Naive thymus-derived CD8-positive, alpha-beta T cell (primary cell): ENCODE results near the gene ECSIT. TPM values are rescaled to one million over a fixed set of nuclear protein-coding genes. Genes with fewer than 3 reads are reported as not detected.

Experiments used
- ATAC-seq, 2 donors: fragments of 150-1000 bp; cut with Tn5 transposase in 1 of 2; sonication (Bioruptor Pico), chemical (Tn5 transposase) in 1 of 2; 1 replicate in 1 of 2; 2 replicates in 1 of 2; pipeline ENCODE4 v1.10.0; 2021; ENCODE audit warnings: mild to moderate bottlenecking in 2 of 2, moderate library complexity in 2 of 2
- POLR2A ChIA-PET: fragments of 350-600 bp; sonication (Branson Sonifier 250); formaldehyde crosslinking; loops from one replicate; lab custom pipeline; 2021; ENCODE audit warnings: antibody characterized with exemption; lab: Charles Lee
- DNase-seq, 10 donors: peaks; one replicate each; pipeline versions ENCODE4 v3.0.0 to v3.0.0-alpha.2; 2020 to 2022
- H3K27ac Mint-ChIP-seq, 10 donors: one replicate each; pipeline ENCODE4 v1.8.0; 2020 to 2022; ENCODE audit warnings: mild to moderate bottlenecking in 10 of 10, mixed read lengths in 10 of 10, moderate library complexity in 4 of 10, inconsistent platforms in 1 of 10
- H3K27me3 Mint-ChIP-seq, 5 donors: one replicate each; pipeline ENCODE4 v1.8.0; 2021 to 2022; ENCODE audit warnings: mixed read lengths in 5 of 5
- H3K36me3 Mint-ChIP-seq, 3 donors: one replicate each; pipeline ENCODE4 v1.8.0; 2020 to 2022; ENCODE audit warnings: mixed read lengths in 3 of 3, mild to moderate bottlenecking in 2 of 3, inconsistent platforms in 1 of 3
- H3K4me1 Mint-ChIP-seq, 4 donors: one replicate each; pipeline ENCODE4 v1.8.0; 2021 to 2022; ENCODE audit warnings: mixed read lengths in 4 of 4
- H3K4me3 Mint-ChIP-seq, 10 donors: one replicate each; pipeline ENCODE4 v1.8.0; 2020 to 2022; ENCODE audit warnings: mild to moderate bottlenecking in 10 of 10, mixed read lengths in 10 of 10, moderate library complexity in 6 of 10, inconsistent platforms in 1 of 10
- H3K9me3 Mint-ChIP-seq, 9 donors: one replicate each; pipeline ENCODE4 v1.8.0; 2020 to 2022; ENCODE audit warnings: mixed read lengths in 9 of 9, mild to moderate bottlenecking in 3 of 9, inconsistent platforms in 1 of 9, moderate library complexity in 1 of 9
- polyA plus RNA-seq, 3 donors: library from polyadenylated mRNA; unstranded; fragments of 300-500 nt; fragmentation: Illumina TruSeq; gene quantifications; one replicate each; pipeline ENCODE4 v1.2.3, GENCODE V29; 2021
- total RNA-seq, 8 experiments: library from RNA in 2 of 8; stranded (reverse) in 2 of 8; gene quantifications; one replicate each; pipeline ENCODE4 v1.2.3 and lab custom pipeline; 2021 to 2026

Gene ECSIT
- total and polyA plus RNA-seq, 5 experiments from 2014 or later: 34.3 to 50.8 (median 40.1) TPM

GRCh38 chr19:11495481-11495880 is 33.5 kb downstream of the ECSIT start:
- Mint-ChIP-seq H3K4me3 (no peak overlapping the region), H3K36me3 (peaks cover 0 to 13% (median 12%) of the 10 kb centered on the region in 3 donors), H3K27me3 (no peaks in the 10 kb centered on the region), H3K4me1 (peaks cover 0 to 2% (median 0%) of the 10 kb centered on the region in 4 donors), H3K9me3 (peaks cover 0 to 2% (median 0%) of the 10 kb centered on the region in 9 donors), H3K27ac (no peak overlapping the region)
- DNase-seq (no peak), ATAC-seq (no peak)
- POLR2A ChIA-PET: interaction anchor here (0.6 to 1.3 kb wide), 2 partner anchors 11 to 1047 kb away, joined by 3 read pairs; no protein-coding TSS in a partner anchor

DNA sequence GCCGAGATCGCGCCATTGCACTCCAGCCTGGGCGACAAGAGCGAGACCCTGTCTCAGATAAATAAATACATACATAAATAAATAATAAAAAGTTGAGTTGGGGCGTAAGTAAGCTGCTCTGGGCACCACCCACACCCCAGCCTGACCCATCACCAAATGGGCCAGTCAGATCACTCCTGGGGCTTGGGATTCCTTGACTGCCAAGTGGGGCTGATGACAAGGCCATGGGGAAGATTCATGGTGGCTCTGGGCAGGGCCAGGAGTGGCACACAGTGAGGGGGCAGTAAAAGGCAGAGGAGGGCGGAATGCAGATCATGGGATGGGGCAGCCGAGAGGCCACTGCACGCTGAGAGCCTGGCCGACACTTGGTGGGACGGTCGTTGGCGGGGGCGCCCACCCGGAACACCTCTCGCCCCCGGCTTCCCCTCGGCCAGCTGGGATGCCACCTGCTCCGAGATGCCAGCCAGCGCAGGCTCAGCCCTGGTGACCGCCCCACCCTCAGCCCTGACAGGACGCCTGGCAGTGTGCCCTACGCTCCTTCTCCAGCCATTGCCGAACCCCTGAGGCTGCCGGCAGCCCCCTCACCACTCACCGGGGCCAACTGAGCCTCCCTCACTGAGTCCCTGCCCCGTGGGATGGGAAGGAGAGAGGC is 34.2 kb downstream of the ECSIT start:
- Mint-ChIP-seq H3K36me3 (peaks cover 0 to 18% (median 12%) of the 10 kb centered on the region in 3 donors), H3K27me3 (no peaks in the 10 kb centered on the region), H3K27ac (no peak overlapping the region), H3K4me3 (no peak overlapping the region), H3K9me3 (peaks cover 0 to 2% (median 0%) of the 10 kb centered on the region in 9 donors), H3K4me1 (peaks cover 0 to 2% (median 0%) of the 10 kb centered on the region in 4 donors)
- DNase-seq (no peak), ATAC-seq (no peak)
- POLR2A ChIA-PET: interaction anchor here (1.3 kb wide), 1 partner anchor 12 kb away, joined by 3 read pairs; no protein-coding TSS in a partner anchor

- H3K27ac Mint-ChIP-seq: peak overlapping the region in 1 of 10 donors; percentile 43
- POLR2A ChIA-PET: no interaction called here
- peak overlapping the region in 1 of 10 donors; percentile 14 for H3K4me3 Mint-ChIP-seq
- DNase-seq (no peak), ATAC-seq (no peak)
- H3K4me1 Mint-ChIP-seq: peaks cover 0 to 1% (median 0%) of the 10 kb centered on the region in 4 donors
- H3K9me3 Mint-ChIP-seq: peaks cover 0 to 2% (median 0%) of the 10 kb centered on the region in 9 donors
- no peaks in the 10 kb centered on the region for H3K27me3 Mint-ChIP-seq
- peaks cover 0 to 34% (median 6%) of the 10 kb centered on the region in 3 donors for H3K36me3 Mint-ChIP-seq
These were observed 39.6 kb downstream of the ECSIT start for GRCh38 chr19:11489378-11489777.

DNA sequence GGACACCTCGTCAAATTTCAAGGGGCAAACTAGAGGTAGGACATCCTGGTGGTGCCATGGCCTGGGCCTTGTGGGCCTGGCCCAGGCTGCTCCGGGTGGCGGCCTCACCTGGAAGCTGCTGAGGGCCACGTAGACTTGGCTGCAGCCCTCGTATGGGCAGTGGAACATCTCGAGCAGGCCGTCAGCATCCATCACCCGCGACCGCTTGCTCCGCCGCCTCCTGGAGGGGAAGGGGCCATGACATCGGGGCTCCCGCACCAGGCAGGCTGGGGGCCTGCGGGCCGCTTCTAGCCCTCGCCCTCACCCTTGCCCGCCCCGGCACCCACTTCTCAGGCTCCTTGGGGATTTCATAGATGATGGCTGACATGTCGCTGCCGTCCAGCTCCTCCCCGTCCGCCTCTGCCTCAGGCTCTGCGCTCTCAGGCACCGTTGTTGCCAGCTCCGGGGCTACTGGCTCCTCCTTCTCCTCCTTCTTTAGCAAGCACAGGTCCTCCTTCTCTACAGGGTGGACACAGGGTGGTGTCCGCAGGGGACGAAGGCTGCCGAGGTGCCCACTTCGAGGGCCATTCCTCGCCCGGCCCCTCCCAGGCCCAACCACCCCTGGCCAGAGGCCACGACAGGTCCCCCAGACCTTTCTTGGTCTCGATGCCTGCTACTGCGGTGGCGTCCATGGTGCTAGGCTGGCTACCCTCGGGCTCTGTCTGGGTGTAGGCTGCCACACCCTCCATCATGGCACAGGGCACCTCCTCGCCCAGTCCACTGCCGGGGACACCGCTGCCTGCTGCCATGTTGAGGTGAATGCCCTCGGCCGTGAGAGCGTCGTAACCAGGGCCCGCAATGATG is 42.1 kb downstream of the ECSIT start:
- POLR2A ChIA-PET: no interaction called here
- no peak for DNase-seq
- peaks cover 4 to 13% (median 9%) of the 10 kb centered on the region in 4 donors for H3K4me1 Mint-ChIP-seq

DNA sequence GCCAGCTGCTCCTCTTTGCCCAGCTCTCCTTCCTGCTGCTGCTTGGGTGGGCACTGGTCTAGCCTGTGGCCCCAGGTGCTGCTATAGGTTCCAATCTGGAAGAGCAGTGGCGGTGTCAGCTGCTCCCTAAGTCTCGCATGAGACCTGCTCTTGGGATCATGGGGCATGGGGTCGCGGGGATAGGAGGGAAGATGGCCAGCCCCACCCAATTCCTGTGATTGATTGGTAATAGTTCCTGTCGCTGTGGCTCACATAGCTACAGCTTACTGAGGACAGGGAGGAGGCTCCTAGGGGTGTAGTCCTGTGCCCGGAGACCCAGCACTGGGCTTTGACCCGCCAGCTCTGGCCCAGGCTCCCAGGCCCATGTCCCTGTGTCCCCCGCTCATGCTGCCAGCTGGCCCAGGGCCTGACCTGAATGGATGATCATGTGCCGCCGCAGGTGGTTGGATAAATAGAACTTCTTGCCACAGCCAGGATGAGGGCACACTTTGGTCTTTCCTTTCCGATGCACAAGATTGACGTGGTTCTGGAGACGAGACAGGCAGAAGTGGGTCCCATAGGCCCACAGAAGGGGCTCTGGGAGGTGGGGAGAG is 43.6 kb downstream of the ECSIT start:
- POLR2A ChIA-PET: no interaction called here
- peak overlapping the region in 1 of 10 donors; percentile 83 for H3K27ac Mint-ChIP-seq
- H3K4me1 Mint-ChIP-seq: peaks cover 10 to 21% (median 16%) of the 10 kb centered on the region in 4 donors
- no peak for DNase-seq
- ATAC-seq: no peak
- H3K36me3 Mint-ChIP-seq: peaks cover 0 to 32% (median 4%) of the 10 kb centered on the region in 3 donors
- H3K27me3 Mint-ChIP-seq: peaks cover 4 to 25% (median 15%) of the 10 kb centered on the region in 5 donors
- no peaks in the 10 kb centered on the region for H3K9me3 Mint-ChIP-seq
- no peak overlapping the region for H3K4me3 Mint-ChIP-seq

More for the DNA sequence above, 42.1 kb downstream of the ECSIT start:
- H3K27ac Mint-ChIP-seq: peak overlapping the region in 1 of 10 donors; percentile 41
- no peak overlapping the region for H3K4me3 Mint-ChIP-seq
- H3K36me3 Mint-ChIP-seq: peaks cover 0 to 39% (median 9%) of the 10 kb centered on the region in 3 donors
- peaks cover 0 to 14% (median 6%) of the 10 kb centered on the region in 5 donors for H3K27me3 Mint-ChIP-seq
- peaks cover 0 to 2% (median 0%) of the 10 kb centered on the region in 9 donors for H3K9me3 Mint-ChIP-seq
- no peak for ATAC-seq

GRCh38 chr19:11483366-11484111 is 45.4 kb downstream of the ECSIT start:
- H3K4me1 Mint-ChIP-seq: peaks cover 9 to 29% (median 22%) of the 10 kb centered on the region in 4 donors
- H3K4me3 Mint-ChIP-seq: peak overlapping the region in 3 of 10 donors; percentile 68 to 77 (median 74)
- peaks cover 0 to 3% (median 0%) of the 10 kb centered on the region in 9 donors for H3K9me3 Mint-ChIP-seq
- ATAC-seq (no peak), DNase-seq (no peak)
- no peak overlapping the region for H3K27ac Mint-ChIP-seq
- POLR2A ChIA-PET: interaction anchor here (1.2 kb wide), 2 partner anchors 109 to 188 kb away, joined by 3 read pairs; partner anchors contain the start of gene SWSAP1
- peaks cover 0 to 19% (median 4%) of the 10 kb centered on the region in 3 donors for H3K36me3 Mint-ChIP-seq
- peaks cover 10 to 35% (median 22%) of the 10 kb centered on the region in 5 donors for H3K27me3 Mint-ChIP-seq

DNA sequence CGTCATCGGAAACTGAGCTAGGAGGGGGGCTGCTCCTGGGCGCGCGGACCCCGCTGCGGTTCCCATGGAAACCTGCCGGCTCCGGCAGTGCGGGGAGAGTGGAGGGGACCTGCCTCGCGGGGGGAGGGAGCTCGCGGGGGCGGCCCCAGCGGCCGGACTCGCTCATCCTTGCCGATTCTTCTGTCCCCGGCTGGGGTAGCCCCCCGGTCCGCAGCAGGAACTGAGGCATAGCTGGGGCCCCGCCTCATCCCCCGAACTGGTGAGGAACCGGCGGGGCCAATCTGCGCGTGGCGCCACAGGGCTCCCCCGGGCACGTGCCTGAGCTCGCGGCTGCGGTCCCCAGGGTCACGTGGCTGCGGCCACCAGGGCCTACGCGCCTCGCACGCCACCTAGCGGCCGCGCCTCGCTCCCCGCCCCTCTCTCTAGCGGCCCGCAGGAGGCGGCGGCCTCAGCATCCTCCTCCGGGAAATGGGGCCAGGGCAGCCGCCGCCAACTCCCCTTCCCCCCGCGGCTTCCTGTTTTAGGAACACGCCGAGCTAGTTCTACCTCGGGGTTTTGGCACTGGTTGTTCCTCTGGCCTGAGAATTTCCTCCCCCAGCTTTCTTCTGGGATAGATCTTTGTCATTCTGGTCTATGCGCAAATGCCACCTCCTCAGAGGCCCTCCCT is 46.4 kb downstream of the ECSIT start:
- peaks cover 9 to 29% (median 23%) of the 10 kb centered on the region in 4 donors for H3K4me1 Mint-ChIP-seq
- H3K4me3 Mint-ChIP-seq: peak overlapping the region; percentile 45 to 78 (median 70)
- peaks cover 0 to 3% (median 0%) of the 10 kb centered on the region in 9 donors for H3K9me3 Mint-ChIP-seq
- DNase-seq: peak; percentile 72 to 89 (median 82)
- peaks cover 0 to 13% (median 4%) of the 10 kb centered on the region in 3 donors for H3K36me3 Mint-ChIP-seq
- H3K27me3 Mint-ChIP-seq: peaks cover 11 to 40% (median 25%) of the 10 kb centered on the region in 5 donors
- peak; percentile 75 to 81 for ATAC-seq
- H3K27ac Mint-ChIP-seq: peak overlapping the region in 3 of 10 donors; percentile 29 to 71 (median 63)
- POLR2A ChIA-PET: interaction anchor here (0.5 to 2.1 kb wide), 7 partner anchors 19 to 1200 kb away, joined by 3 to 18 read pairs (median 3); partner anchors contain the start of gene SWSAP1

GRCh38 chr19:11481534-11482383 is 47.2 kb downstream of the ECSIT start:
- peak overlapping the region in 5 of 10 donors; percentile 8 to 63 (median 35) for H3K27ac Mint-ChIP-seq
- peaks cover 0 to 12% (median 4%) of the 10 kb centered on the region in 3 donors for H3K36me3 Mint-ChIP-seq
- DNase-seq (peak; percentile 30 to 80 (median 52)), ATAC-seq (peak; percentile 64 to 75)
- peaks cover 0 to 3% (median 0%) of the 10 kb centered on the region in 9 donors for H3K9me3 Mint-ChIP-seq
- peak overlapping the region; percentile 45 to 78 (median 62) for H3K4me3 Mint-ChIP-seq
- POLR2A ChIA-PET: interaction anchor here (0.6 to 2.1 kb wide), 5 partner anchors 101 to 201 kb away, joined by 3 to 18 read pairs (median 3); partner anchors contain the start of gene SWSAP1
- H3K4me1 Mint-ChIP-seq: peaks cover 9 to 29% (median 23%) of the 10 kb centered on the region in 4 donors
- H3K27me3 Mint-ChIP-seq: peaks cover 11 to 40% (median 25%) of the 10 kb centered on the region in 5 donors

DNA sequence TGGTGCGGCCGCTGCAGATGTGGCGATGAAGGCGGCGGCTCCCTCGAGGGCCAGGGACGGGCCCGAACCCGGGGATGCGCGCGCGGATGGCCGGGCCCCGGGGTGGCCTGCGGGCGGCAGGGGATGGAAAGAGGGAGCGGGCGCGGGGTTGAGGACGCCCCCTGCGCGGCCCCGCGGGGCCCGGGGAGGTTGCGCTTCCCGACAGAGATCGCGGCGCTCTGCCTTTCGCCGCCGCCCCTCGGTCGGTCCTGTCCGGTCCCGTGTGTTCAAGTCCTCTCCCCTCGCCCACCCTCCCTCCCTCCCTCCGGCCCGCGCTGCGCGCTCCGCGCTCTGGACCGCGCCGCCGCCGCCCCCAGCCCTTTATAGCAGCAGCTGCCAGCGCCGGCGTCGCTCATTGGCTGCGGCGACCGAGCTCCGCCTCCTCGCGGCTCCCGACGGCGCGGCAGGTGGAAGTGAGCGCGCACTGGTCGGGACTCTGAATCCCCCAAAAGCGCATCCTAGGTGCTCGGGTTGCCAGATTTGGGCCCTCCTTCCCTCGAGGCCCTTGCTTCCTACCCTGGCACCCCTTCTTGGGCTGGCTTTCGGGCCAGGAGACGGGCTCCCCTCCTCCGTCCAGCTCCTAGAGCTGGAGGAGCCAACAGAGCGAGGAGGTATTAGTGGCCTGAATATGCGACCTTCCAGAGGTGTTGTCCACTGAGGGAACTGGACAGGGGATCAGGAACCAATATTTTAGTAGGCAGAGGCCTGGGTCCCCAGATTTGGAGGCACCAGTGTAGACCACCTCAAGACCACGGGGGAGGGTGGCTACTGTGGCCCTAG is 48.0 kb downstream of the ECSIT start, which contains the start of gene ELAVL3:
ELAVL3 (minus strand) TSS at position 332 of the 819 bp plus-strand sequence. CDS start 438 bp downstream, outside the sequence.
- peak in 1 of 10 donors; percentile 18 for DNase-seq

More for the DNA sequence above, 48.0 kb downstream of the ECSIT start, which contains the start of gene ELAVL3:
- ATAC-seq: no peak
- Mint-ChIP-seq H3K9me3 (peaks cover 0 to 3% (median 0%) of the 10 kb centered on the region in 9 donors), H3K27ac (peak within 1 kb of the TSS in 4 of 10 donors; percentile 8 to 63 (median 36)), H3K36me3 (peaks cover 0 to 12% (median 4%) of the 10 kb centered on the region in 3 donors), H3K4me3 (peak within 1 kb of the TSS; percentile 22 to 78 (median 62)), H3K4me1 (peaks cover 9 to 29% (median 23%) of the 10 kb centered on the region in 4 donors), H3K27me3 (peaks cover 11 to 40% (median 25%) of the 10 kb centered on the region in 5 donors)
- POLR2A ChIA-PET: interaction anchor here (2.1 kb wide), 1 partner anchor 100 kb away, joined by 18 read pairs; no protein-coding TSS in a partner anchor
